Parathyroid adenoma (tissue), 2 donors: Measurements from ENCODE around the gene EEF1E1.
"Not testable (repeated sequence)": the region's sequence is repeated elsewhere in the genome, so short reads cannot be mapped to it uniquely, and the experiment has no call there.

Experiments
- H2AFZ ChIP-seq: fragments of 300-600 bp; sonication (generic); one replicate; pipeline ENCODE4 v1.7.0; 2017; ENCODE audit warnings: antibody characterized with exemption, mild to moderate bottlenecking
- H3K27ac ChIP-seq: fragments of 300-600 bp; sonication (generic); one replicate; pipeline ENCODE4 v1.7.0; 2017
- H3K27me3 ChIP-seq: fragments of 300-600 bp; sonication (generic); one replicate; pipeline ENCODE4 v1.7.0; 2017; ENCODE audit warnings: low read length; ENCODE audit not compliant: control insufficient read depth, insufficient read depth
- H3K36me3 ChIP-seq: fragments of 300-600 bp; sonication (generic); one replicate; pipeline ENCODE4 v1.7.0; 2017; ENCODE audit warnings: low read length; ENCODE audit not compliant: control insufficient read depth, insufficient read depth
- H3K4me1 ChIP-seq: fragments of 300-600 bp; sonication (generic); one replicate; pipeline ENCODE4 v1.7.0; 2017; ENCODE audit warnings: control low read depth
- H3K4me2 ChIP-seq: fragments of 300-600 bp; sonication (generic); one replicate; pipeline ENCODE4 v1.7.0; 2017; ENCODE audit warnings: low read length
- H3K4me3 ChIP-seq: fragments of 300-600 bp; sonication (generic); one replicate; pipeline ENCODE4 v1.7.0; 2017; ENCODE audit warnings: low read depth, low read length
- H3K79me2 ChIP-seq: fragments of 300-600 bp; sonication (generic); one replicate; pipeline ENCODE4 v1.7.0; 2017; ENCODE audit warnings: control low read depth
- H3K9ac ChIP-seq: fragments of 300-600 bp; sonication (generic); one replicate; pipeline ENCODE4 v1.7.0; 2017; ENCODE audit warnings: mild to moderate bottlenecking
- H3K9me3 ChIP-seq: fragments of 300-600 bp; sonication (generic); one replicate; pipeline ENCODE4 v1.7.0; 2017; ENCODE audit warnings: low read length; ENCODE audit not compliant: control insufficient read depth
- TF ChIP-seq, protein P1 (sequence below): fragments of 300-600 bp; sonication (generic); IDR thresholded peaks from one replicate; pipeline ENCODE4 v1.7.0; 2017; ENCODE audit warnings: antibody characterized with exemption, mild to moderate bottlenecking
- donor health status: primary hyperparathyroidism.

The EEF1E1 gene

GRCh38 chr6:8043221-8043620 is 59.1 kb downstream of the EEF1E1 start:
- H3K27me3 ChIP-seq = no peaks in the 10 kb centered on the region
- H3K79me2 ChIP-seq = peaks cover 10% of the 10 kb centered on the region
- no peaks in the 10 kb centered on the region for H3K9me3 ChIP-seq
- no peak overlapping the region for H3K4me2 ChIP-seq
- no peak overlapping the region for H3K4me3 ChIP-seq
- H3K4me1 ChIP-seq = no peaks in the 10 kb centered on the region
- TF ChIP-seq, protein P1, sequence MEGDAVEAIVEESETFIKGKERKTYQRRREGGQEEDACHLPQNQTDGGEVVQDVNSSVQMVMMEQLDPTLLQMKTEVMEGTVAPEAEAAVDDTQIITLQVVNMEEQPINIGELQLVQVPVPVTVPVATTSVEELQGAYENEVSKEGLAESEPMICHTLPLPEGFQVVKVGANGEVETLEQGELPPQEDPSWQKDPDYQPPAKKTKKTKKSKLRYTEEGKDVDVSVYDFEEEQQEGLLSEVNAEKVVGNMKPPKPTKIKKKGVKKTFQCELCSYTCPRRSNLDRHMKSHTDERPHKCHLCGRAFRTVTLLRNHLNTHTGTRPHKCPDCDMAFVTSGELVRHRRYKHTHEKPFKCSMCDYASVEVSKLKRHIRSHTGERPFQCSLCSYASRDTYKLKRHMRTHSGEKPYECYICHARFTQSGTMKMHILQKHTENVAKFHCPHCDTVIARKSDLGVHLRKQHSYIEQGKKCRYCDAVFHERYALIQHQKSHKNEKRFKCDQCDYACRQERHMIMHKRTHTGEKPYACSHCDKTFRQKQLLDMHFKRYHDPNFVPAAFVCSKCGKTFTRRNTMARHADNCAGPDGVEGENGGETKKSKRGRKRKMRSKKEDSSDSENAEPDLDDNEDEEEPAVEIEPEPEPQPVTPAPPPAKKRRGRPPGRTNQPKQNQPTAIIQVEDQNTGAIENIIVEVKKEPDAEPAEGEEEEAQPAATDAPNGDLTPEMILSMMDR = no peak
- no peak overlapping the region for H3K27ac ChIP-seq
- H3K9ac ChIP-seq = no peak overlapping the region
- no peak overlapping the region for H2AFZ ChIP-seq
- no peaks in the 10 kb centered on the region for H3K36me3 ChIP-seq

GRCh38 chr6:8041913-8042583 is 60.3 kb downstream of the EEF1E1 start:
- H3K27ac ChIP-seq = no peak overlapping the region
- H3K4me3 ChIP-seq = no peak overlapping the region
- H3K9ac ChIP-seq = no peak overlapping the region
- peaks cover 2% of the 10 kb centered on the region for H3K4me1 ChIP-seq
- H3K9me3 ChIP-seq = no peaks in the 10 kb centered on the region
- no peak overlapping the region for H3K4me2 ChIP-seq
- H3K79me2 ChIP-seq = peaks cover 8% of the 10 kb centered on the region
- H2AFZ ChIP-seq = no peak overlapping the region
- TF ChIP-seq, protein P1 = no peak
- H3K36me3 ChIP-seq = no peaks in the 10 kb centered on the region
- H3K27me3 ChIP-seq = no peaks in the 10 kb centered on the region

DNA sequence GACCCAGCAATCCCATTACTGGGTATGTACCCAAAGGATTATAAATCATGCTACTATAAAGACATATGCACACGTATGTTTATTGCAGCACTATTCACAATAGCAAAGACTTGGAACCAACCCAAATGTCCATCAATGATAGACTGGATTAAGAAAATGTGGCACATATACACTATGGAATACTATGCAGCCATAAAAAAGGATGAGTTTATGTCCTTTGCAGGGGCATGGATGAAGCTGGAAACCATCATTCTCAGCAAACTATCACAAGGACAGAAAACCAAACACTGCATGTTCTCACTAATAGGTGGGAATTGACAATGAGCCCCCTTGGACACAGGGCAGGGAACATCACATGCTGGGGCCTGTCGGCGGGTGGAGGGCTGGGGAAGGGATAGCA is 68.2 kb downstream of the EEF1E1 start:
- H3K4me2 ChIP-seq, H3K4me3 ChIP-seq, H3K27me3 ChIP-seq, H3K36me3 ChIP-seq, H3K9ac ChIP-seq, H3K27ac ChIP-seq, H3K4me1 ChIP-seq, H3K9me3 ChIP-seq, H2AFZ ChIP-seq: not testable (repeated sequence)
- H3K79me2 ChIP-seq = peaks cover 25% of the 10 kb centered on the region

- Histone ChIP-seq H3K9ac (no peak overlapping the region), H3K79me2 (peaks cover 20% of the 10 kb centered on the region), H3K27ac (no peak overlapping the region), H3K36me3 (no peaks in the 10 kb centered on the region), H3K4me1 (peaks cover 4% of the 10 kb centered on the region), H3K4me3 (no peak overlapping the region), H3K27me3 (no peaks in the 10 kb centered on the region), H2AFZ (no peak overlapping the region), H3K4me2 (no peak overlapping the region), H3K9me3 (no peaks in the 10 kb centered on the region)
- TF ChIP-seq, protein P1 = no peak
Observed at GRCh38 chr6:8030920-8031319, 71.4 kb downstream of the EEF1E1 start.
